Kidney (tissue), 14 donors: ENCODE data around the gene CDC42EP1. TPM values are rescaled to one million over a fixed set of nuclear protein-coding genes. Genes with fewer than 3 reads are reported as not detected.
A peak's percentile ranks its signal among the peaks of the same experiment; 100 is the strongest.

Source experiments
- DNase-seq, 5 donors: peaks; one replicate each; pipeline ENCODE4 v3.0.0-alpha.2; 2013 to 2020
- FAIRE-seq: peaks from 2 replicates; lab custom pipeline; 2012; peaks lifted over from hg19 to GRCh38; lab: Jason Lieb, UNC
- H3K27ac ChIP-seq, 2 donors: one replicate each; pipeline ENCODE4 v1.7.0; 2013; ENCODE audit warnings: low read depth in 2 of 2, low read length in 2 of 2, inconsistent platforms in 1 of 2
- H3K27me3 ChIP-seq: one replicate; pipeline ENCODE4 v1.7.1; 2013; ENCODE audit warnings: low read length, inconsistent platforms; ENCODE audit not compliant: control insufficient read depth, insufficient read depth
- H3K36me3 ChIP-seq, 3 donors: one replicate each; pipeline versions ENCODE4 v1.7.0 to v1.7.1; 2013; ENCODE audit warnings: low read length in 3 of 3, control low read depth in 1 of 3, inconsistent platforms in 1 of 3; ENCODE audit not compliant: insufficient read depth in 3 of 3, control insufficient read depth in 2 of 3
- H3K4me1 ChIP-seq, 3 donors: one replicate each; pipeline versions ENCODE4 v1.7.0 to v1.7.1; 2013; ENCODE audit warnings: low read length in 3 of 3, inconsistent platforms in 1 of 3, low read depth in 1 of 3; ENCODE audit not compliant: control insufficient read depth in 2 of 3, insufficient read depth in 2 of 3
- H3K4me3 ChIP-seq, 3 donors: one replicate each; pipeline versions ENCODE4 v1.7.0 to v1.8.1; 2013; ENCODE audit warnings: low read length in 3 of 3, control low read depth in 1 of 3, inconsistent platforms in 1 of 3
- H3K9ac ChIP-seq, 3 donors: one replicate each; pipeline versions ENCODE4 v1.7.0 to v1.7.1; 2013; ENCODE audit warnings: low read length in 3 of 3, control low read depth in 1 of 3, inconsistent platforms in 1 of 3
- H3K9me3 ChIP-seq, 3 donors: one replicate each; pipeline versions ENCODE4 v1.7.0 to v1.7.1; 2013; ENCODE audit warnings: low read length in 3 of 3, control low read depth in 1 of 3, inconsistent platforms in 1 of 3; ENCODE audit not compliant: control insufficient read depth in 2 of 3, insufficient read depth in 1 of 3
- CTCF ChIP-seq: IDR thresholded peaks from 3 replicates; pipeline ENCODE4 v1.5.1; 2012; ENCODE audit warnings: mild to moderate bottlenecking, moderate library complexity, borderline replicate concordance; ENCODE audit not compliant: insufficient read depth; ENCODE audit errors: extremely low read depth
- intact Hi-C: fragments of 100-400 bp; cut with DNase I; formaldehyde crosslinking; loops from one replicate; pipeline ENCODE4 v1.11.1; 2022
- polyA plus RNA-seq: library from polyadenylated mRNA; stranded (reverse); fragments of 350-450 nt; fragmentation: Illumina TruSeq; extraction: RNeasy Lipid Tissue Mini Kit (QIAGEN cat#74804); gene quantifications from one replicate; pipeline ENCODE4 v1.2.3, GENCODE V29; 2014; ENCODE audit warnings: low read depth, low replicate concordance; ENCODE audit not compliant: insufficient read depth
- total RNA-seq: library from RNA; stranded (reverse); fragmentation: NEBNext Ultra II Directional; extraction: Animal tissue kit (Norgen Biotek cat#: 25700); gene quantifications from one replicate; pipeline ENCODE4 v1.2.1, GENCODE V29; 2021
- donor health status: control.
- donor health status: control.
- donor health status: control.
- donor health status: control.
- donor health status: control.
- donor health status: DM: yes; HTN: yes; CAD: no.
- donor health status: Normal renal cell carcinoma (clear cell type).

The CDC42EP1 gene
- total and polyA plus RNA-seq, 2 donors from 2014 or later, result 29.5 to 68.5 TPM

GRCh38 chr22:37594237-37594636 is 34.0 kb downstream of the CDC42EP1 start:
- Histone ChIP-seq H3K27me3 (no peaks in the 10 kb centered on the region), H3K4me1 (peaks cover 0 to 6% (median 0%) of the 10 kb centered on the region in 3 donors), H3K4me3 (no peak overlapping the region), H3K27ac (no peak overlapping the region), H3K9me3 (no peaks in the 10 kb centered on the region), H3K9ac (no peak overlapping the region), H3K36me3 (no peaks in the 10 kb centered on the region)
- no peak for FAIRE-seq
- intact Hi-C loops, result loop anchor here (5.0 kb wide), 1 partner anchor 52 kb away; no protein-coding TSS in a partner anchor
- no peak for DNase-seq
- no peak for TF ChIP-seq CTCF

GRCh38 chr22:37599153-37599552 is 38.9 kb downstream of the CDC42EP1 start:
- DNase-seq (peak in 1 of 5 donors; percentile 37), FAIRE-seq (no peak)
- Histone ChIP-seq H3K9ac (no peak overlapping the region), H3K4me3 (no peak overlapping the region), H3K27ac (no peak overlapping the region), H3K9me3 (no peaks in the 10 kb centered on the region), H3K27me3 (no peaks in the 10 kb centered on the region), H3K4me1 (no peaks in the 10 kb centered on the region), H3K36me3 (no peaks in the 10 kb centered on the region)
- intact Hi-C loops, result no loop called here
- no peak for TF ChIP-seq CTCF

DNA sequence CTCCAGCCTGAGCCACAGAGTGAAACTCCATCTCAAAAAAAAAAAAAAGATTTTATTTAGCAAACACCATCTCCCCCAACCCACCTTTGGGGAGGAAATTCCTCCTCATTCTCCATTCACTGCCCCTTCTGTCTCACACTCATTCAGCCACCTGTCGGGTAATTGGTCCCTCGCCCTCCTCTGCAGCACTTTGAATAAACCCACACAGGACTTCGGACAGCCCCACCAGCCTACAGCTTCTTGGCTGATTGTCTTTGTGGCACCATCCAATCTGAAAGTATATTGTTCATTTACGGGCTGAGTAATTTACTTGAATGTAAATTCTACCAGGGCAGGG is 40.9 kb downstream of the CDC42EP1 start:
- H3K9ac ChIP-seq, result no peak overlapping the region

More for the DNA sequence above, 40.9 kb downstream of the CDC42EP1 start:
- FAIRE-seq (no peak), DNase-seq (no peak)
- H3K36me3 ChIP-seq, result no peaks in the 10 kb centered on the region
- H3K27me3 ChIP-seq, result no peaks in the 10 kb centered on the region
- no peak for TF ChIP-seq CTCF
- no peaks in the 10 kb centered on the region for H3K4me1 ChIP-seq
- H3K4me3 ChIP-seq, result no peak overlapping the region
- H3K27ac ChIP-seq, result no peak overlapping the region
- H3K9me3 ChIP-seq, result no peaks in the 10 kb centered on the region
- intact Hi-C loops, result no loop called here
